22Rv1 (cell line): ENCODE data around the gene FLNB.

Experiments used
- CTCF ChIP-seq: fragments of 450-650 bp; IDR thresholded peaks from 2 replicates; pipeline ENCODE4 v1.5.1; 2017; ENCODE audit warnings: mild to moderate bottlenecking
- ZFX ChIP-seq: fragments of 450-650 bp; IDR thresholded peaks from 2 replicates; pipeline ENCODE4 v1.6.1; 2017; ENCODE audit warnings: antibody characterized with exemption, borderline replicate concordance

- TF ChIP-seq CTCF (no peak), ZFX (no peak)
These were observed 96.5 kb downstream of the FLNB start for GRCh38 chr3:58104712-58105111.
